ENCODE results near the gene CGN.

GRCh38 chr1:151533870-151534269 is 22.7 kb downstream of the CGN start:
- no peak for TF ChIP-seq CTCF (IDR thresholded peaks at IDR 0.05; ENCODE audit: low read depth, low read length)
- no peak for TF ChIP-seq POLR2A (IDR thresholded peaks at IDR 0.05; ENCODE audit: extremely low read depth, insufficient read length)
- TF ChIP-seq MYC (IDR thresholded peaks at IDR 0.05; ENCODE audit: low read depth, low read length): no peak
- TF ChIP-seq MAX (IDR thresholded peaks at IDR 0.05; ENCODE audit: low read depth, low read length): no peak
